HL-60 (cell line): ENCODE data around the gene KRTAP19-3.

Experiments used
- GABPA ChIP-seq: IDR thresholded peaks from 2 replicates; pipeline ENCODE4 v1.6.1; 2012; ENCODE audit warnings: low read depth
- POLR2AphosphoS5 ChIP-seq: IDR thresholded peaks from 2 replicates; pipeline ENCODE4 v1.6.1; 2012; ENCODE audit warnings: low read depth
- SPI1 ChIP-seq: IDR thresholded peaks from 2 replicates; pipeline ENCODE4 v1.6.1; 2012; ENCODE audit warnings: low read depth, mild to moderate bottlenecking, borderline replicate concordance
- TF ChIP-seq, protein P1 (sequence below): IDR thresholded peaks from one replicate; pipeline ENCODE4 v1.5.1; 2011; ENCODE audit warnings: low read length, control low read depth, inconsistent platforms; ENCODE audit not compliant: insufficient read depth
- TF ChIP-seq, protein P2 (sequence below): IDR thresholded peaks from 2 replicates; pipeline ENCODE4 v1.6.1; 2012; ENCODE audit warnings: low read depth; ENCODE audit not compliant: insufficient replicate concordance

DNA sequence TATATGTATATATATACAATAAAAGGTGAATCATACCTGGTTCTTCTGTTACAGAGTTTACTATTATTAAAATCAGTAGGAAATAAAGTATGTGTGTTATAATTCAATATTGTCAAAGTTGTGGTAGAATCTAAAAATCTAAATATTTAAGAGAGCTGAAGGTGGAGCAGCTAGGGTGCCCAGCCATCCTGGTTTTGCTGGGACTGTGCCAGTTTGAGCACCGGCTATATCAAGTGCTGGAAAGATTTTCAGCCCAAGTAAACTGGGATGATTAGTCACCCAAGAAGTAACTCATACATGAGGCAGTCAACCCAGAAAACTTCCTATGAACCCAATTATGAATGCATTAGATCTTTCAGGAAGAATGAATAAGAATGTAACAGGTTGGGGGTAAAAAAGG lies 27.1 kb upstream of the KRTAP19-3 start:
- TF ChIP-seq, protein P1, sequence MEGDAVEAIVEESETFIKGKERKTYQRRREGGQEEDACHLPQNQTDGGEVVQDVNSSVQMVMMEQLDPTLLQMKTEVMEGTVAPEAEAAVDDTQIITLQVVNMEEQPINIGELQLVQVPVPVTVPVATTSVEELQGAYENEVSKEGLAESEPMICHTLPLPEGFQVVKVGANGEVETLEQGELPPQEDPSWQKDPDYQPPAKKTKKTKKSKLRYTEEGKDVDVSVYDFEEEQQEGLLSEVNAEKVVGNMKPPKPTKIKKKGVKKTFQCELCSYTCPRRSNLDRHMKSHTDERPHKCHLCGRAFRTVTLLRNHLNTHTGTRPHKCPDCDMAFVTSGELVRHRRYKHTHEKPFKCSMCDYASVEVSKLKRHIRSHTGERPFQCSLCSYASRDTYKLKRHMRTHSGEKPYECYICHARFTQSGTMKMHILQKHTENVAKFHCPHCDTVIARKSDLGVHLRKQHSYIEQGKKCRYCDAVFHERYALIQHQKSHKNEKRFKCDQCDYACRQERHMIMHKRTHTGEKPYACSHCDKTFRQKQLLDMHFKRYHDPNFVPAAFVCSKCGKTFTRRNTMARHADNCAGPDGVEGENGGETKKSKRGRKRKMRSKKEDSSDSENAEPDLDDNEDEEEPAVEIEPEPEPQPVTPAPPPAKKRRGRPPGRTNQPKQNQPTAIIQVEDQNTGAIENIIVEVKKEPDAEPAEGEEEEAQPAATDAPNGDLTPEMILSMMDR = no peak
- TF ChIP-seq GABPA = no peak
- TF ChIP-seq POLR2AphosphoS5 = no peak
- TF ChIP-seq, protein P2, sequence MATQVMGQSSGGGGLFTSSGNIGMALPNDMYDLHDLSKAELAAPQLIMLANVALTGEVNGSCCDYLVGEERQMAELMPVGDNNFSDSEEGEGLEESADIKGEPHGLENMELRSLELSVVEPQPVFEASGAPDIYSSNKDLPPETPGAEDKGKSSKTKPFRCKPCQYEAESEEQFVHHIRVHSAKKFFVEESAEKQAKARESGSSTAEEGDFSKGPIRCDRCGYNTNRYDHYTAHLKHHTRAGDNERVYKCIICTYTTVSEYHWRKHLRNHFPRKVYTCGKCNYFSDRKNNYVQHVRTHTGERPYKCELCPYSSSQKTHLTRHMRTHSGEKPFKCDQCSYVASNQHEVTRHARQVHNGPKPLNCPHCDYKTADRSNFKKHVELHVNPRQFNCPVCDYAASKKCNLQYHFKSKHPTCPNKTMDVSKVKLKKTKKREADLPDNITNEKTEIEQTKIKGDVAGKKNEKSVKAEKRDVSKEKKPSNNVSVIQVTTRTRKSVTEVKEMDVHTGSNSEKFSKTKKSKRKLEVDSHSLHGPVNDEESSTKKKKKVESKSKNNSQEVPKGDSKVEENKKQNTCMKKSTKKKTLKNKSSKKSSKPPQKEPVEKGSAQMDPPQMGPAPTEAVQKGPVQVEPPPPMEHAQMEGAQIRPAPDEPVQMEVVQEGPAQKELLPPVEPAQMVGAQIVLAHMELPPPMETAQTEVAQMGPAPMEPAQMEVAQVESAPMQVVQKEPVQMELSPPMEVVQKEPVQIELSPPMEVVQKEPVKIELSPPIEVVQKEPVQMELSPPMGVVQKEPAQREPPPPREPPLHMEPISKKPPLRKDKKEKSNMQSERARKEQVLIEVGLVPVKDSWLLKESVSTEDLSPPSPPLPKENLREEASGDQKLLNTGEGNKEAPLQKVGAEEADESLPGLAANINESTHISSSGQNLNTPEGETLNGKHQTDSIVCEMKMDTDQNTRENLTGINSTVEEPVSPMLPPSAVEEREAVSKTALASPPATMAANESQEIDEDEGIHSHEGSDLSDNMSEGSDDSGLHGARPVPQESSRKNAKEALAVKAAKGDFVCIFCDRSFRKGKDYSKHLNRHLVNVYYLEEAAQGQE = no peak
- TF ChIP-seq SPI1 = no peak
